Fibroblast of lung (primary cell): ENCODE measurements around the gene C2CD4C. TPM values are rescaled to one million over a fixed set of nuclear protein-coding genes. Genes with fewer than 3 reads are reported as not detected.

Experiments used
- DNase-seq, 2 donors: peaks; one replicate each; pipeline versions ENCODE4 v3.0.0 to v3.0.0-alpha.2; 2010; ENCODE audit warnings: low read depth in 2 of 2
- H2AFZ ChIP-seq: 2 replicates; pipeline ENCODE4 v1.5.1; 2012; ENCODE audit warnings: low read length, control low read depth, inconsistent platforms
- H3K27ac ChIP-seq: 2 replicates; pipeline ENCODE4 v1.5.1; 2011; ENCODE audit warnings: low read length, control low read depth; ENCODE audit not compliant: insufficient read depth
- H3K27me3 ChIP-seq: 2 replicates; pipeline ENCODE4 v1.5.1; 2011; ENCODE audit warnings: mild to moderate bottlenecking, low read length; ENCODE audit not compliant: control insufficient read depth, insufficient read depth
- H3K36me3 ChIP-seq: 2 replicates; pipeline ENCODE4 v1.5.1; 2011; ENCODE audit warnings: low read length; ENCODE audit not compliant: control insufficient read depth, insufficient read depth
- H3K4me1 ChIP-seq: 2 replicates; pipeline ENCODE4 v1.5.1; 2011; ENCODE audit warnings: low read length; ENCODE audit not compliant: control insufficient read depth, insufficient read depth; ENCODE audit errors: extremely low read depth
- H3K4me2 ChIP-seq: 2 replicates; pipeline ENCODE4 v1.5.1; 2011; ENCODE audit warnings: low read length, control low read depth; ENCODE audit not compliant: insufficient read depth; ENCODE audit errors: extremely low read depth
- H3K4me3 ChIP-seq, 4 experiments: fragments of 200-600 bp in 1 of 4; sonication (generic) in 1 of 4; replicated peaks in 1 of 4; 2 replicates each; pipeline ENCODE4 v1.5.1; 2011 to 2016; ENCODE audit warnings: low read length in 4 of 4, low read depth in 3 of 4, mild to moderate bottlenecking in 3 of 4, control low read depth in 2 of 4, inconsistent platforms in 1 of 4, mixed read lengths in 1 of 4; ENCODE audit not compliant: insufficient read depth in 1 of 4; ENCODE audit errors: control extremely low read depth in 1 of 4
- H3K79me2 ChIP-seq: 2 replicates; pipeline ENCODE4 v1.5.1; 2012; ENCODE audit warnings: mild to moderate bottlenecking, low read length, inconsistent platforms; ENCODE audit not compliant: control insufficient read depth, insufficient read depth
- H3K9ac ChIP-seq: 2 replicates; pipeline ENCODE4 v1.5.1; 2011; ENCODE audit warnings: mild to moderate bottlenecking, low read length, control low read depth; ENCODE audit not compliant: insufficient read depth
- H3K9me3 ChIP-seq: 2 replicates; pipeline ENCODE4 v1.5.1; 2012; ENCODE audit warnings: low read depth, low read length; ENCODE audit not compliant: control insufficient read depth, insufficient read depth
- H4K20me1 ChIP-seq: 2 replicates; pipeline ENCODE4 v1.5.1; 2011; ENCODE audit warnings: low read length; ENCODE audit not compliant: control insufficient read depth, insufficient read depth; ENCODE audit errors: extremely low read depth
- CTCF ChIP-seq, 2 donors: IDR thresholded peaks in 1 of 2; conservative IDR thresholded peaks in 1 of 2; 1 replicate in 1 of 2; 2 replicates in 1 of 2; pipeline ENCODE4 v1.5.1; 2011 to 2012; ENCODE audit warnings: low read length in 2 of 2, control low read depth in 1 of 2, inconsistent platforms in 1 of 2, low read depth in 1 of 2, mild to moderate bottlenecking in 1 of 2
- EZH2 ChIP-seq: IDR thresholded peaks from 2 replicates; pipeline ENCODE4 v1.5.1; 2012; ENCODE audit warnings: low read length, control low read depth, mild to moderate bottlenecking; ENCODE audit errors: missing control alignments
- polyA plus RNA-seq, 2 donors: library from polyadenylated mRNA; depleted of rRNA in 1 of 2; stranded (reverse) in 1 of 2; unstranded in 1 of 2; fragments of >200 nt; gene quantifications; 2 replicates each; pipeline ENCODE4 v1.2.1, GENCODE V29; 2011 to 2012; ENCODE audit warnings: missing spikeins in 1 of 2
- total RNA-seq: library from RNA; depleted of rRNA; stranded (reverse); fragments of >200 nt; gene quantifications from 2 replicates; pipeline ENCODE4 v1.2.1, GENCODE V29; 2014

Gene C2CD4C
- total and polyA plus RNA-seq, 2 donors (not counting 1 experiment from before 2014, with no cell fraction given), result 0.17 TPM; not detected in 1

- H3K27me3 ChIP-seq, result no peaks in the 10 kb centered on the region
- no peak overlapping the region for H2AFZ ChIP-seq
- H3K4me3 ChIP-seq, result no peak overlapping the region
- H3K9me3 ChIP-seq, result peaks cover 3% of the 10 kb centered on the region
- H3K4me2 ChIP-seq, result no peak overlapping the region
- H3K9ac ChIP-seq, result no peak overlapping the region
- no peak for DNase-seq
- H3K27ac ChIP-seq, result no peak overlapping the region
- no peaks in the 10 kb centered on the region for H3K4me1 ChIP-seq
- TF ChIP-seq CTCF (conservative IDR thresholded peaks at IDR 0.05 in 1 of 2, IDR thresholded peaks at IDR 0.05 in 1 of 2; ENCODE audit: low read depth in 1 of 2, low read length in 2 of 2) (no peak), EZH2 (no peak)
- no peaks in the 10 kb centered on the region for H3K36me3 ChIP-seq
- no peaks in the 10 kb centered on the region for H3K79me2 ChIP-seq
- H4K20me1 ChIP-seq, result no peaks in the 10 kb centered on the region
Observed at GRCh38 chr19:392375-392970, 16.5 kb downstream of the C2CD4C start.

- Histone ChIP-seq H2AFZ (no peak overlapping the region), H3K4me3 (no peak overlapping the region), H3K9me3 (peaks cover 3% of the 10 kb centered on the region), H3K79me2 (no peaks in the 10 kb centered on the region), H3K4me1 (no peaks in the 10 kb centered on the region), H3K4me2 (no peak overlapping the region), H4K20me1 (no peaks in the 10 kb centered on the region), H3K36me3 (no peaks in the 10 kb centered on the region), H3K27me3 (no peaks in the 10 kb centered on the region), H3K9ac (no peak overlapping the region), H3K27ac (no peak overlapping the region)
- TF ChIP-seq CTCF (conservative IDR thresholded peaks at IDR 0.05 in 1 of 2, IDR thresholded peaks at IDR 0.05 in 1 of 2; ENCODE audit: low read depth in 1 of 2, low read length in 2 of 2), result no peak
- TF ChIP-seq EZH2, result no peak
- DNase-seq, result no peak
Observed at GRCh38 chr19:391726-392374, 17.1 kb downstream of the C2CD4C start.

- no peak overlapping the region for H2AFZ ChIP-seq
- H3K9ac ChIP-seq, result no peak overlapping the region
- no peaks in the 10 kb centered on the region for H3K27me3 ChIP-seq
- no peak overlapping the region for H3K4me2 ChIP-seq
- H3K36me3 ChIP-seq, result no peaks in the 10 kb centered on the region
- H3K9me3 ChIP-seq, result peaks cover 3% of the 10 kb centered on the region
- no peak overlapping the region for H3K4me3 ChIP-seq
- no peak for DNase-seq
- H3K27ac ChIP-seq, result no peak overlapping the region
- no peaks in the 10 kb centered on the region for H3K4me1 ChIP-seq
- H4K20me1 ChIP-seq, result no peaks in the 10 kb centered on the region
- H3K79me2 ChIP-seq, result no peaks in the 10 kb centered on the region
- TF ChIP-seq CTCF (conservative IDR thresholded peaks at IDR 0.05 in 1 of 2, IDR thresholded peaks at IDR 0.05 in 1 of 2; ENCODE audit: low read depth in 1 of 2, low read length in 2 of 2) (no peak), EZH2 (no peak)
Observed at GRCh38 chr19:391207-391557, 17.8 kb downstream of the C2CD4C start.
